Endothelial cell of umbilical vein (primary cell): ENCODE results near the gene ALDH8A1. TPM values are rescaled to one million over a fixed set of nuclear protein-coding genes. Genes with fewer than 3 reads are reported as not detected.

Experiments
- BruUV-seq: library from RNA; stranded (reverse); fragments of 400-500 nt; replicated peaks from 2 replicates; lab custom pipeline; 2021; lab: Mats Ljungman, UMichigan
- CTCF ChIA-PET: fragments of 300-600, 350-600 bp; sonication (Branson Sonifier 250); formaldehyde crosslinking; loops from one replicate; lab custom pipeline; 2021; ENCODE audit warnings: antibody characterized with exemption, inconsistent platforms; lab: Charles Lee
- POLR2A ChIA-PET: fragments of 300-600, 350-600 bp; sonication (Branson Sonifier 250); formaldehyde crosslinking; loops from one replicate; lab custom pipeline; 2021; ENCODE audit warnings: antibody characterized with exemption, inconsistent platforms; lab: Charles Lee
- DNase-seq: peaks from one replicate; pipeline ENCODE4 v3.0.0-alpha.2; 2011; ENCODE audit warnings: low read depth, low spot score
- FAIRE-seq: peaks from 2 replicates; lab custom pipeline; 2011; peaks lifted over from hg19 to GRCh38; lab: Jason Lieb, UNC
- H2AFZ ChIP-seq: 2 replicates; pipeline ENCODE4 v1.6.0; 2012; ENCODE audit warnings: low read depth, low read length, control low read depth, inconsistent platforms
- H3K27ac ChIP-seq: 2 replicates; pipeline ENCODE4 v1.5.1; 2011; ENCODE audit warnings: low read depth, mild to moderate bottlenecking, control low read depth, low read length, moderate library complexity; ENCODE audit not compliant: insufficient read depth
- H3K27me3 ChIP-seq, 2 experiments: 2 replicates each; pipeline versions ENCODE4 v1.6.0 to v1.6.1; 2011; ENCODE audit warnings: low read length in 2 of 2, mixed read lengths in 1 of 2; ENCODE audit not compliant: control insufficient read depth in 2 of 2, insufficient read depth in 2 of 2
- H3K36me3 ChIP-seq, 2 experiments: 2 replicates in 1 of 2; 3 replicates in 1 of 2; pipeline ENCODE4 v1.5.1; 2011; ENCODE audit warnings: low read length in 2 of 2, mild to moderate bottlenecking in 1 of 2, moderate library complexity in 1 of 2; ENCODE audit not compliant: control insufficient read depth in 2 of 2, insufficient read depth in 2 of 2; ENCODE audit errors: extremely low read depth in 1 of 2
- H3K4me1 ChIP-seq: 3 replicates; pipeline ENCODE4 v1.5.1; 2011; ENCODE audit warnings: mild to moderate bottlenecking, low read length; ENCODE audit not compliant: control insufficient read depth, insufficient read depth; ENCODE audit errors: extremely low read depth
- H3K4me2 ChIP-seq: 2 replicates; pipeline ENCODE4 v1.6.1; 2011; ENCODE audit warnings: low read length, control low read depth, mixed read lengths; ENCODE audit not compliant: insufficient read depth
- H3K4me3 ChIP-seq, 3 experiments: fragments of 200-600 bp in 1 of 3; sonication (generic), shearing (Covaris generic) in 1 of 3; replicated peaks in 1 of 3; 2 replicates each; pipeline ENCODE4 v1.5.1; 2011 to 2016; ENCODE audit warnings: control low read depth in 3 of 3, low read length in 3 of 3, mild to moderate bottlenecking in 2 of 3, inconsistent platforms in 1 of 3, low read depth in 1 of 3, moderate library complexity in 1 of 3; ENCODE audit not compliant: insufficient read depth in 1 of 3
- H3K79me2 ChIP-seq: 2 replicates; pipeline ENCODE4 v1.6.0; 2012; ENCODE audit warnings: low read length, inconsistent platforms; ENCODE audit not compliant: control insufficient read depth, insufficient read depth
- H3K9ac ChIP-seq: replicated peaks from 2 replicates; pipeline ENCODE3; 2011; ENCODE audit warnings: low read length, control low read depth; ENCODE audit not compliant: insufficient read depth; ENCODE audit errors: extremely low read depth
- H3K9me1 ChIP-seq: replicated peaks from 3 replicates; pipeline ENCODE4 v1.6.0; 2011; ENCODE audit warnings: mild to moderate bottlenecking, low read length; ENCODE audit not compliant: control insufficient read depth, insufficient read depth; ENCODE audit errors: extremely low read depth
- H3K9me3 ChIP-seq: replicated peaks from 2 replicates; pipeline ENCODE4 v1.5.1; 2012; ENCODE audit warnings: low read length, inconsistent platforms; ENCODE audit not compliant: control insufficient read depth, insufficient read depth
- H4K20me1 ChIP-seq: replicated peaks from 2 replicates; pipeline ENCODE3; 2011; ENCODE audit warnings: mild to moderate bottlenecking, low read length; ENCODE audit not compliant: control insufficient read depth, insufficient read depth; ENCODE audit errors: extremely low read depth
- CTCF ChIP-seq, 2 donors: IDR thresholded peaks; 1 replicate in 1 of 2; 2 replicates in 1 of 2; pipeline ENCODE4 v1.5.1; 2011; ENCODE audit warnings: low read length in 2 of 2, mild to moderate bottlenecking in 2 of 2, moderate library complexity in 2 of 2, control low read depth in 1 of 2, inconsistent platforms in 1 of 2, low read depth in 1 of 2; ENCODE audit not compliant: insufficient read depth in 1 of 2; ENCODE audit errors: extremely low read depth in 1 of 2
- EZH2 ChIP-seq: IDR thresholded peaks from 2 replicates; pipeline ENCODE4 v1.6.1; 2012; ENCODE audit warnings: borderline replicate concordance, low read depth, mild to moderate bottlenecking, moderate library complexity, low read length, inconsistent platforms; ENCODE audit not compliant: severe bottlenecking
- GATA2 ChIP-seq: IDR thresholded peaks from 2 replicates; pipeline ENCODE4 v1.7.0; 2011; ENCODE audit warnings: low read depth, mild to moderate bottlenecking, moderate library complexity, mixed read lengths, low read length; ENCODE audit not compliant: insufficient read length, insufficient read depth
- MAX ChIP-seq: IDR thresholded peaks from 2 replicates; pipeline ENCODE4 v1.6.1; 2011; ENCODE audit not compliant: insufficient read depth, insufficient read length
- MYC ChIP-seq: IDR thresholded peaks from one replicate; pipeline ENCODE4 v1.6.1; 2011; ENCODE audit warnings: mild to moderate bottlenecking, low read depth, low read length
- POLR2A ChIP-seq: IDR thresholded peaks from 2 replicates; pipeline ENCODE4 v1.6.1; 2012; ENCODE audit warnings: low read depth, mild to moderate bottlenecking, control low read depth, low read length
- POLR2AphosphoS5 ChIP-seq: IDR thresholded peaks from 2 replicates; pipeline ENCODE4 v1.6.1; 2012; ENCODE audit warnings: low read depth, mild to moderate bottlenecking, control low read depth, low read length, moderate library complexity; ENCODE audit not compliant: insufficient read depth
- dilution Hi-C: fragments of 300-500 bp; cut with MboI; formaldehyde crosslinking; loops from one replicate; pipeline ENCODE4 v1.15.0; 2019; ENCODE audit warnings: low sequenced_read_pairs; ENCODE audit not compliant: extremely low pct_ligation_motif_present
- intact Hi-C: fragments of 100-400 bp; cut with micrococcal nuclease; formaldehyde crosslinking; loops from one replicate; pipeline ENCODE4 v1.10.0; 2022
- polyA plus RNA-seq, 4 experiments: library from polyadenylated mRNA; depleted of rRNA in 3 of 4; stranded (reverse) in 3 of 4; unstranded in 1 of 4; fragments of >200 nt; gene quantifications; 2 replicates each; pipeline versions ENCODE4 v1.2.1 to v1.2.3, GENCODE V29; 2011 to 2012; ENCODE audit warnings: missing spikeins in 1 of 4
- total RNA-seq: library from RNA; stranded (reverse); gene quantifications from 2 replicates; pipeline ENCODE4 v1.2.3, GENCODE V29; 2021

The ALDH8A1 gene
- total and polyA plus RNA-seq, 2 donors (not counting 3 experiments of a cell fraction or from before 2014, with no cell fraction given): 0.08 to 0.95 TPM

GRCh38 chr6:134974370-134974769 lies 24.5 kb upstream of the ALDH8A1 start:
- intact Hi-C loops (no loop called here), dilution Hi-C loops (no loop called here)
- H3K36me3 ChIP-seq: peaks cover 2% of the 10 kb centered on the region in 2 experiments
- H4K20me1 ChIP-seq: no peaks in the 10 kb centered on the region
- FAIRE-seq (no peak), DNase-seq (no peak)
- no peaks in the 10 kb centered on the region for H3K4me1 ChIP-seq
- no peak overlapping the region for H2AFZ ChIP-seq
- no peak overlapping the region for H3K4me2 ChIP-seq
- H3K9ac ChIP-seq: no peak overlapping the region
- TF ChIP-seq GATA2: no peak
- TF ChIP-seq EZH2: no peak
- TF ChIP-seq POLR2A: no peak
- no peak for TF ChIP-seq MYC
- no peak for TF ChIP-seq CTCF (IDR thresholded peaks at IDR 0.05; ENCODE audit: extremely low read depth in 1 of 2, insufficient read depth in 1 of 2, low read depth in 1 of 2, low read length in 2 of 2)
- no peak for TF ChIP-seq MAX
- TF ChIP-seq POLR2AphosphoS5: no peak
- H3K4me3 ChIP-seq: no peak overlapping the region
- POLR2A ChIA-PET: no interaction called here
- H3K27me3 ChIP-seq: no peaks in the 10 kb centered on the region
- H3K9me3 ChIP-seq: no peaks in the 10 kb centered on the region
- no peaks in the 10 kb centered on the region for H3K9me1 ChIP-seq
- BruUV-seq: no TSS peak
- no peak overlapping the region for H3K27ac ChIP-seq
- CTCF ChIA-PET: no interaction called here
- H3K79me2 ChIP-seq: no peaks in the 10 kb centered on the region
